HG02852 (cell line): Measurements from ENCODE around the gene ARHGAP29.

ENCODE experiments used
- ATAC-seq: cut with Tn5 transposase; IDR thresholded peaks from one replicate; pipeline ENCODE4 v1.9.1; 2021; ENCODE audit warnings: mild to moderate bottlenecking, moderate library complexity; ENCODE audit not compliant: unreplicated experiment

The ARHGAP29 gene

DNA sequence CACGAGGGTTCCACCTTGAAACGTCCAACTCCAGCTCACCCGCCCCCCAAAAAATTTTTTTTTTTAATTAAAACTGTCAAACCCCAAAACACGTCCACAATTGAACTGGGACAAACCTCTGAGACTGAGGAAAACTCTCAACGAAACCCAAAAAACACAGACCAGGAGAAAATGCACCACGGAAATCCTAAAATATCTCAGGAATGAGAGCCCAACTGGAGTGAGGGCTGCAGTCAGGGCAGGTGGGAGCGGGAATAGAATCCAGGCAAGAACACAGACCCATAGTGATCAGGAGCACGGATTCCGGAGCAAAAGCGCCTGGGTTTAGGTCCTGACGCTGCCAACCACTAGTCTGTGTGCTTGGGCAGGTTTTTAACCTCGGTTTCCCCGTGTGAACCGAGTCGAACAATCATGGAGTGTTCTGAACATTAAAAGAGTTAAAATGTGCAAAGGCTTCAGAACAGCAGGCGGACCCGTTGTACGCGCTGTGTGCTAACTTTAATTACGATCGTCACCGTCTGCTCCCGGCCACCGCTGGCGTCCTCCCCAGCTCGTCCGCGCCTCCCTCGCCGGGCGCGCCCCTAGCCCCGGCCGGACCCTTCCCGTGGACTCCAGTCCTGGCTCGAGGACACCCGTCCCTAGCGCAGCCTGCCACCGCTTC, 624 bp downstream of the ARHGAP29 start:
- peak; percentile 31 for ATAC-seq

DNA sequence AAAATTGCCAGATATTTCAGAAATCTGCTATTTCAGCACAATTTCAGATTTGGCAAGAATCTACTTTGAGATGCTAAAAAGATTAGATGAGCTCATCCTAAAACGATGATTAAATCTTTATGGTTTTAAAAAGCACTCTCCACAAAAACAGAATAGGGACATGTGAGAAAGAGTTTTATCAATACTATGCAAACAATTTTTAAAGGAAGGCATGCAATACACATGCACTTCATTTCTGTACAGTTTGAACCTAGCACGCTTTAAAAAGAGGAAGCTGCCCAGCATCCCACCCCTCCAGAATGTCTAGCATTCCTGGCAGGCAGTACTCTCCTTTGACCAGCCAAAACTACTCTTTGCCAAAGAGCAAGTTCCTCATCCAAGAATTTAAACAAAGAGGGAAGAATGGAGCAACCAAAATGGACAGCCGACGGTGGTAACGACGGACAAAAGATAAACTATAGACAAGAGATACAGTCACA, 1.3 kb downstream of the ARHGAP29 start:
- no peak for ATAC-seq

DNA sequence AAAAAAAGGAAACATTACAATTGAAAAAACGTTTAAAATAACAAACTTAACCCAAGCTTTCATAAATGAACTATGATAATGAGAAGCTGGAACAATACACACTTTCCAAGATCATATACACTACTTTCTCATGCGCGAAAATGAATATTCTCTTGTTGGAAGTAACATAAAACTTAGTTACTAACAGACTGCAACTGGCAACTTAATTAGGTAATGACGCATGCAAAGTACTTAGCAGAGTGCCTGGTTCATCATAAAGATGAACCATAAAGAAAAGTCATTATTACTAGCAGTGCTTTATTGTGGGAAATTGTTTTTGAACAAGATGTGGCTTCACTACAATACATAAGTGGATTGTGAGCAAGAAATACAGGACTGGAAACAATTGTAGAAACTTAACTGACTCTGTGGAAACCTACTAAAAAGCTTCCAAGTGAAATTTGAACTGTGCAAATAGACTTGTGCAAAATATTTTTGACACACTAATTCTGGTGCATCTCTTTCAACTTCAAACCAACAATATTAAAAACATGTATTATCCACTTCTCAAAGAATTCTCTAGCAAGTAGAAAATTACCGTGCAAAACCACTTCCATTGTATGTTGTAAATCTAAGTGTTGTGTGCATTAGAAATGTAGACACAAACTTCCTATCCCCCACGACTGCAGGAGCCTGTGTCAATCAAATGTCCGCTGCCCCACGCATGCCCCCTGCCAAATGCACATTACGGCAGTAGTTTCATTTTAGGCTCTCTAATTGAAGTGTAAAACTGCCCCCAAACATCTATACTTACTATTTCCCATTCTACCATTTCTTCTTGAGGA, 2.0 kb downstream of the ARHGAP29 start:
- no peak for ATAC-seq

DNA sequence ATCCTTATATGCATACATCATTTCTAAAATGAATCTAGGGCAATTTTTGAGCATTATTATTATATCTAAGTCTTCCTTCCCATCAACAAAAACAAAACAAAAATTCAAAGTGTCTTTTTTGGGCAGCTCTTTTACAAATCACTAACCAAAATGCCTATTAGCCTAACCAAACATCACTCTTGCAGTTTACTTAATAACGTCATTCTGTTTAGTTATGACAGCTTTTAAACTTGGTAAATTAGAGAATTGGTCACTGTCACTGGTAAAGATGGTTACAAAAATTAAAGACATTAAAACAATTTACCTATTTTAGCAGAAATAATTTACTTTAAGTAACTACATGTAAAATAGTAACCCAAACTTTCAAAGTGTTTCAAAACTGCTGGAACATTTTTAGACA, 2.8 kb downstream of the ARHGAP29 start:
- ATAC-seq: no peak

DNA sequence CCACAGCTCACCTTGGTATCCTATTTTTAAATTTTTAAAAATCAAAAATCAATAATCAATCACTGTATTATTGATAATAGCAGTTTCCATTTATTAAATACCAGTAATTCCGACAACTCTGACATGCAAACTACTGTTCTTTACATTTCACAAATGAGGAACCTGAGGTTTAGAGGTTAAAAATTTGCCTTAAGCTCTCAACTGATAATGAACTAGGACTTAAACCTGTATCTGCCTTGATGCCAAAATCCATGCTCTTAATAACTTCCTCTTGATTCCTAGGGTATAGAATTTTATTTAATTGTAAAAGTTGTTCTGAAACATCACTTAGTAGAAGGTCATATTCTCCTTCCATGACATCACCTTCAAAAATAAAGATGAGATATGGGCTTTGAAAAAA, 5.6 kb downstream of the ARHGAP29 start:
- no peak for ATAC-seq

DNA sequence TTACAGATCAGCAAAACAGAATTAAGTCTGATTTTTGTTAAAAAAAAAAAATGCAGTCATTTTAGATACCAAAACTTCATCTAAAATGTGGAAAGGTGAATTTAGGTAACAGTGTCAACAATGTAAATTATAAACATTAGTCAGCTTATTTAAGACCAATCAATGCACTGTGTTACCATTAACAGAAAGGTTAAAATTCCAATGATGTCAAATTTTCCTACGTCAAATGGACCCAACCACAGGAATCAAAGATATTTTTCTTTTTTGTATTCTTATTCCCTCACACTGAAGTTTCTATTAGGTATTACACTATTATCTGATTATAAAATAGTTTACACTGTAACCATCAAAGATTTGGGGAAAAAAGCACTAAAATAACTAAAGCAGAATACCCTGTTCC, 6.5 kb downstream of the ARHGAP29 start:
- ATAC-seq: no peak

DNA sequence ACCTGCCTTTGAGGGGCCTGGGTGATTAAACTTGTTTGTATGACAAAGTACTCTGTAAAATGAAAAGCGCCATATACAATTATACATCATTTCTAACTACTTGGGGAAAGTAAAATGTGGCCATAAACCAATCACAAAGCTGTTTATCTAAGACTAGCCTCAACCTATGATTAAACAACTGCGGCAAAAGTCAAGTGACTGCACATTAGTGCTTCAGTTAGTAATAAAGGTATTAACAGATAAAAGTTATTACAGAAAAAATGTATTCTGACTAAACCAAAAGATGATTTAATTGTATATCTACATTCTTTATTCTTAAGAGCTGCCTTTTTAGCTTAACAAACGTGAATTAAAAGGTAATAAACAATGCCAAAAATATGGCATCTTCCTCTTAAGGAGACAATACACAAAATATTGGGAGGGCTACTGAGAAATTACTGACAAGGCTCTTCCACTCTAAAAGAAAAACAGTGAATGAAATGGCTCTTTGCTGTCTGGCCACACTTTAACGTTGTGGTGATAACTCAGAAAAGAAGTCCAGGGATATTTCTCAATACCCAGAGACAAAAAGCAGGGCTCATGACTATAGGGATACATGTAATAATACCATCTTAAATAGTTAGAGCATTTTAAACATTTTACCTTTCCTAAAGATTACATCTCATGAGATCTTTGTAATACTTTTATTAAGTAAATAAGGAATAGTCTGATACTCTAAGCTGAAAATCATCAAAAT, 8.6 kb downstream of the ARHGAP29 start:
- ATAC-seq: no peak

DNA sequence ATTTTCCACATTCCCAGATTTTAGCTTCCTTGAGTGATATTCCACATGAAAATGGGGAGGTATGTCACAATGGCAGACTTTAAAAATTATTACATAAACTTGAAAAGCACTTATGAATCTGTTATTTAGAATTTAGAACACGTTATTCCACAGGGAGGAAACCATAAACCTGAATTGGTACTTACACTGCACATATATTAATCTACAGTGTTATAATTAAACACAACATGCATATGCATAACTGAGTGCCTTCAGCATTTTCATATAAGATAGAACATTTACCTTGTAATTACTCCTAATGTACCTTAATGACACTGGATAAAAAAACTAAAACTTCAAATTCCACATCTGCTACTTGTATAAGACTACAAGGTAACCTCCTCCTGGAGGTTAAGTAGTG, 9.8 kb downstream of the ARHGAP29 start:
- no peak for ATAC-seq

DNA sequence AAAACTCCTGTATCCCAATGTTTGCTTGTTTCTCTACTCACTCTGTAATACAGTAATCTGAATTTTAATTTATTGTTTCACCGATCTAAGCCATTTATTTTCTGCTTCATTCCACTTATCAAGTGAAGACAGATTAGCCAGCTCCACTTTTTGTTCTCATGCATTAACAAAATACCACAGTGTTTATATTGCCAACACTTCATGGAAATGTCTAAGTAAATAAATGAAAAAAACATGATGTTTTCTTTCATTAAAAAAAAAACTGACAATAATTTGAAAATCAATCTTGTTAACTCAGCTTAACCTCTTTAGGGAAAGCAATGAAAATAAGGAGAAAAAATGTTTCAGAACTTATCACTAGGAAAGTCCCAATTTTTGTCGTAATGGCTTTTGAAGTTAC, 11.5 kb downstream of the ARHGAP29 start:
- no peak for ATAC-seq

DNA sequence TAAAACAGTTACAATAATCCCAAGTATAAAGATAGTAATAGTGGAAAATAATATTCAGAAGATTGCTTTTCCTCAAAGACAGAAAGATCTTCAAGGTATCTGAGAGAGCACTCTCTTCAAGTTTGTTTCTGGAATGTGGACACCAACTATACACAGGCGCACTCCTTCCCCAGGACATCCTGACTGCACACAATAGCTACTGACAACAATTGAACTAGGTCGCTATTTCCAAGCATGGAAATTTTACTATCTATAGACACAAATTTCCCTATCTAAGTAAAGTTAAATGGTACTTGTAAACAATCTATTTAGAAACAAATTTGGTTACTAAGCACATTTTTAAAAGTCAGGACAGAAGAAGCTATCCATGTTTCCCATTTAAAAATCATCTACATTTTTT, 19.1 kb downstream of the ARHGAP29 start:
- ATAC-seq: no peak

DNA sequence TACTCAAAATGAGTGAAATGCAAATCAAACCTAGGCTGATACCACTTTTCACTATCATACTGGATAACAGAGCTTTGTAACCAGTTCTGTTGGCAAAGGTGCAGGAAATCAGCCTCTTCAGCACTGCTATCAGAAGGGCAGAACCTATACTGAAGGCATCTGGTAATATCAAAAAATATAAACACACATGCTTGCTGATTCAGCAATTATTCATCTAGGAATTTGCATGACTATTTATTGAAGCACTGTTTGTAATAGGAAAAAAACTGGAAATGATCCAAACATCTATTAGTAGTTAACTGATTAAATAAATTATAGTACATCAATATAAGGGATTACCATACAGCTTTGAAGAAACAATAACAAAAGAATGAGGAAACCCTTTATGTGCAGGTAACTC, 21.4 kb downstream of the ARHGAP29 start:
- no peak for ATAC-seq

DNA sequence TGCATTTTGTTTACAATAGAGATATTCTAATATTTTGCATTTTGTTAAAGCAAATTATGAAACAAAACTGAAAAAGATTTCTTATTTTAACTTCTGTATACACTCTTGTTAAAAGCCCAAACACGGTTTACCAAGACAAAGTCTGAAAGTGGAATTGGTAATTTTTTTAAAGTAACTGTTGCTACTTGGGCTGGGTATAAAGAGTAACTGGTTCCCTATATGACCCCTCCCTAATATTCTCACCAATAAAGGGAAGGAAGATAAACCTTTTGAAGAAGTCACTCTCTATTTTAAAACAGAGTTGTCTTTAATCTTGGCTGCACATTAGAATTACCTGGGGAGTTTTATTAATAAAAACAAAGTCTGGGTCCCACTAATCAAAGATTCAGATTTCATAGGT, 27.4 kb downstream of the ARHGAP29 start:
- ATAC-seq: no peak

DNA sequence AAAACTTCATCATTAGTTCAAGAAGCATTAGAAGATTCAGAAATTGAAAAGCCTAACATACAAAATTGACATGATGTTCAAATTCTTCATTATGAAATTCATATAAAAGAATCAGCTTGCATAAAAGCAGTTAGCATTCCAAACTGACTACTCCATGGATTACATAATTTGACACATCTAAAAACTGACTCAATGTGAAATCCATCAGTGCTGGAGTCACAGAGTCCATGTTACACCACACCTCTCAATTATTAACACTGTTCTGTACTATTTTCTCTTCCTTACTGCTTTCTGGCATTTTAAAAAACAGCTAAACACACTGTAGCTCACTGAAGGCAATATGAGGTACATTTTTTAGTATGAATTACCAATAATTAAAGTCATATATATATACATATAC, 28.0 kb downstream of the ARHGAP29 start:
- no peak for ATAC-seq

DNA sequence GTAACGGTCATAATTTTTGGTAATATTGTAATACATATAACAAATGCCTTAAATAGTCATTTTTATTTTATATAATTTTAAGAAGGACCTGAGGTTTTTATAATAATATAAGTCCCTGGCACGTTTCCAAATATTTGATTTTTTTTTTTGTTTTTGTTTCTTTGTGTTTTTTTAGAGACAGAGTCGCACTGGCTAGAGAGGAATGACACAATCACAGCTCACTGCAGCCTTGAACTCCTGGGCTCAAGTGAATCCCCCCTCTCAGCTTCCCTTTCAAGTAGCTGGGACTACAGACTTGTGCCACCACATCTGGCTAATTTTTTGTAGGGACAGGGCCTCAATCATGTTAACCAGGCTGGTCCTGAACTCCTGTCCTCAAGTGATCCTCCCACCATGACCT, 29.7 kb downstream of the ARHGAP29 start:
- no peak for ATAC-seq

DNA sequence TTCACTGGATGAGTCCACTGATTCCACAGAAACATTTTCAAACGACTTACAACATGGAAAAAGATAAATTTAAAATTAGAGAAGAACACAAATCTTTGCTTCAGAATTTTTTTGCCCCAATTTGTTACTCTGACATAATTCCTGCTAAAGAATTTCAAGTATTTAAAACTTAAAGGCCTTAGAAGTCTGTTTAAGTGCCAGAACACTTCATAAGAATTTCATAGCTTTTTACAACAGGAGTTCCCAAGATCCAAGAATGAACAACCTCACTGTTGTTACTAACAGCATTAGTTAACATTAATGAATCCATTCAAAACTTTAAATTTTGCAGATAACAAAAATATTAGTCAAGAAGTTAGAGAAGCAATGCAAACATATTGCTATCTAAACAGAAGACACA, 31.7 kb downstream of the ARHGAP29 start:
- no peak for ATAC-seq

DNA sequence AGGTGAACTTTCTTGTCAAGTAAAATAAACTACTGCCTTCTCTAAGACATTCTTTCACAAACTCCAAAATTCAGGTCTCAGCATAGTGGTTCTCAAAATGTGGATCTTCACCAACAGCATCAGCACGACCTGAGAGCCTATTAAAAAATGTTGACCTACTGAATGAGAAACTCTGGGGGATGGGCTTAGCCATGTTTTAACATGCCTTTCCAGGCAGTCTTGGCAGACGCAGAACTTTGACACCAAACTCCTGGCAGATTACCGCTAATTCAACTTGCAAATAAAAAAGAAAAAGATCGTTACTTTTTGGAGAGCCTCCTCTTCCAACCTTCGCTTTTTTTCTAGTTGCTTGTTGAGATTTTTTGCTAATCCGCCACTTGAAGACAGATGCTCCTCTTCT, 35.1 kb downstream of the ARHGAP29 start:
- ATAC-seq: no peak

DNA sequence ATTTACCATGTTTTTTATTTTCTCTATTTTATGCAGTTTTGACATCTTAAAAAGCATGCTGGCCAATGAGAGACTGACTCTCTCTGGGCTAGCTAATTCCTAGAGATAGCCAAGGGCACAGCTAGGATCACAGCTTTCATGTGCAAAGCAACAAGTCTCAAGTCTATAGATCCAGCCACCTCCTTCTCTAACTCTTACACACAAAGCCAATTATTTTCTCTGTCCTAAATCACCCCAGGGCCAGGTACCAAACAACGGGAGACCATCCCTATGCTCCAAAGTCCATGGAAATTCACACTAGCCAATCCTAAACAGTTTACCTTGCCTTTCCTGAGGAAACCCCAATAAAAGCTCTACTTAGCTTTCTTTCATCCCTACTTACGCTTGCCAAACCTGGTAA, 38.0 kb downstream of the ARHGAP29 start:
- no peak for ATAC-seq

DNA sequence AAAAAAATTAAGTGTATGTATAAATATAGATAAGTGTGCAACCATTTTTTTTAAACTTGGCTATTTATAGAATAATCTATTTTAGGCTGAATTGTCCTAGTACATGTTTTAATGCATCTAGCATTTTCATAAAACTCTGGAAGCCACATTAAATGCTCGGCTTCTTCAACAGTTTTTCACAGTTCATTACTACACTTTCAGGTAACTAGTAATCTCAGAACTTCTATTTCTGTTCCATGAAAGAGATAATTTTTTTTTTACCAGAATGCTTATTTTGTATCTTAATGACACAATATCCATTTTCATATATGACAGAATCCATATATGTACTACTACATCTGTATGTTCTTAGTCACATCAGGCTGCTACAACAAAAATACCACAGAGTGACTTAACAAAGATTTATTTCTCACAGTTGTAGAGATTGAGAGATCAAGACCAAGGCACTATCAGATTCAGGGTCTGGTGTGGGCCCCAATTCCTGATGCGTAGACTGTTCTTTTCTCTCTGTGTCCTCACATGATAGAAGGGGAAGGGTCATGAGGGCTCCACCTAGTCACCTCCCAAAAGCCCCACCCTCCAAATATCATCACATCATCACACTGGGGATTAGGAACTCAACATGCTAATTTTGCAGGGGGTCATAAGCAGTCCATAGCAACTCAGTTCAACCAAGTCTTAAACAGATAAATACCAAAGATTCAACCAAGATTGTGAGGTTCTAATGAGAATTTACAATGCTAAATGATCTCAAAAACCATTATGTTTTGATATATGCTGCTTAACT, 43.1 kb downstream of the ARHGAP29 start:
- ATAC-seq: no peak

DNA sequence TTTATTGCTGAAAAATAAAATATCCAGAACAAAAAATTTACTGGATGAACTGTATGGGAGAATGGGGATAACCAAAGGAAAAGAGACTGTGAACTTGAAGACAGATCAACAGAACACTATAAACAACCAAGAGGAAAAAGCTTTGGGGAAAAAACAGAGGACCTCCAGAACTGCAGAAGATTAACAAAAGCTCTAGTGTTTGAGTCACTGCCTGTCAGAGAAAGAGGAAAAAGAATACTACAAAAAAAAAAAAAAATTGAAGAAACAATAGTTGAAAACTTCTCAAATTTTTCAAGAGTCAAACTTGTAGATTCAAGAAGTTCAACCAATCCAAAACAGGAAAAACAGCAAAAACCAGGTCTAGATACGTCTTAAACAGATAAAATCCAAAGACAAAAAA, 44.3 kb downstream of the ARHGAP29 start:
- no peak for ATAC-seq

DNA sequence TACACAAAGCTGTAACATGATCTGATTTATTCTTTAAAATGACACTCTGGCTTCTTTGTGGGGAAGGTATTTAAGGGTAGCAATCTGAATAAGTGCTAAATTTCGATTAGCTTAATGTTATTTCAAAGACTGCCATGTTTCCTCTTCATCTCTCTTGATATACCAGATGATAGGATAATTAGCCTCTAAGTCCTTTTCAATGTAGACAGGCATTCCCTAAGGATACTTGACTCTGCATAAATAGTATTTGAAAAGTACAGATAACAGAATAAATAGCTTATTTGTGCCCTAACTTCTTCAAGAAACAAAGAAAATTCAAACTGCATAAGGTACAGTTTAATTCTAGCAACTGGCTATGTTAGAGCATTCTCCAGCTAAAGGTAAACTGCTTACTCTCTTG, 46.2 kb downstream of the ARHGAP29 start:
- no peak for ATAC-seq

DNA sequence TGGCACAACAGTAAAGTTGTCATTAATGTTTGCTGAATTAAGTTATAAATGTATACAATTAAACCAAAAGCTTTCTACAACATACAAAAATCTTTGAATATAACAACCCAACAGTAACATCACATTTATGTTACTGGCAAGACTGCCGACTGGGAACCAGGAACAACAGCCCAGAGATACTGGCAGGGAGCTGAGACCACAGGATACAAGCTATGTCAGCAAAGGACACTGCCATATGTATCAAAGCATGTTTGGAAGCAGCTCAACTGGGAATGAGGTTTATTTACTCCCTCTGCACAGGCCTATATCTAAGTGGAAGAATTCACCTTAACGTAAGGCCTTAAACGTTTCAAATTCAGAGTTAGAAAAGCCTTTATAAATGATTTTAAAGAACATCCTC, 50.4 kb downstream of the ARHGAP29 start:
- ATAC-seq: no peak
